Hematopoietic multipotent progenitor cell treated with erythropoietin and hydrocortisone succinate and interleukin-3 and kit ligand, for 8 days (in vitro differentiated cells): ENCODE measurements around the gene CFAP46.
"Not testable (repeated sequence)": the region's sequence is repeated elsewhere in the genome, so short reads cannot be mapped to it uniquely, and the experiment has no call there.

ENCODE experiments used
- DNase-seq: peaks from one replicate; pipeline ENCODE4 v3.0.0-alpha.2; 2015

CFAP46 gene

DNA sequence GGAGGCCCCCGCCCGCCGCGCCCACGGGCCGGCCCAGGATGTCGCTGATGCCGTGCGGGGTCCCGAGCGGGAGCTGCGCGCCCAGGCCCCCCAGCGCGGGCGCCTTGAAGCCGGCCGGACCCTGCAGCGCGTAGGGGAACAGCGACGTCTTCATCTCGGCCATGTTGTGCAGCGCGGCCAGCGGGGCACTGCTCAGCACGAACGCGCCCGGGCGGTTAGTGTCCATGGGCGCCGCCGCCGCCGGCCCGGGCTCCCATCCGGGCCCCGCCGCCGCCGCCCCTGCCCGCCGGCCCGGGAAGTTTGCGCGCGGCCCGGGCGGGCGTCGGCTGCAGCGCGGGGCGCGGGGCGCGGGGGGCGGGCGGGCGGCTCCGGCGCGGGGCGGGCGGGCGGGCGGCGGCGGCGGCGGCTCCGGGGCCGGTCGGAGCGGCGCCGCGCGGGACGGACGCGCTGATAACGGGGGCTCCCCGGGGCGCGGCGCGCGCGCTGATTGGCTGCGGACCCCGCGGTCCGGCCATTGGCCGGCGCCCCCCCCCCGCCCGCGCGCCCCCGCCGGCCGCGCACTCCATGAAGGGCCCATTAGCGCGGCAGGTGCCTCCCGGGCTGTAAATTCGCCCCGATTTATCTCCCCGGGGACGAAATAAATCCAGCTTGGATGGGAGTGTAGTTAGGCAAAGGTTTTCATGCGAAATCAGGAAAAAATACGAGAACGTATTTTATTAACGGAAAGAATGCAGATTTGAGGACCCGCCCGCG lies 156.5 kb downstream of the CFAP46 start, which contains the start of gene NKX6-2:
Gene NKX6-2 (minus strand): TSS at position 425 of the 753 bp plus-strand sequence. CDS start 199 bp downstream, at position 226.
- no peak for DNase-seq

- DNase-seq = no peak
These were observed 157.3 kb downstream of the CFAP46 start for GRCh38 chr10:132784866-132785722.

DNA sequence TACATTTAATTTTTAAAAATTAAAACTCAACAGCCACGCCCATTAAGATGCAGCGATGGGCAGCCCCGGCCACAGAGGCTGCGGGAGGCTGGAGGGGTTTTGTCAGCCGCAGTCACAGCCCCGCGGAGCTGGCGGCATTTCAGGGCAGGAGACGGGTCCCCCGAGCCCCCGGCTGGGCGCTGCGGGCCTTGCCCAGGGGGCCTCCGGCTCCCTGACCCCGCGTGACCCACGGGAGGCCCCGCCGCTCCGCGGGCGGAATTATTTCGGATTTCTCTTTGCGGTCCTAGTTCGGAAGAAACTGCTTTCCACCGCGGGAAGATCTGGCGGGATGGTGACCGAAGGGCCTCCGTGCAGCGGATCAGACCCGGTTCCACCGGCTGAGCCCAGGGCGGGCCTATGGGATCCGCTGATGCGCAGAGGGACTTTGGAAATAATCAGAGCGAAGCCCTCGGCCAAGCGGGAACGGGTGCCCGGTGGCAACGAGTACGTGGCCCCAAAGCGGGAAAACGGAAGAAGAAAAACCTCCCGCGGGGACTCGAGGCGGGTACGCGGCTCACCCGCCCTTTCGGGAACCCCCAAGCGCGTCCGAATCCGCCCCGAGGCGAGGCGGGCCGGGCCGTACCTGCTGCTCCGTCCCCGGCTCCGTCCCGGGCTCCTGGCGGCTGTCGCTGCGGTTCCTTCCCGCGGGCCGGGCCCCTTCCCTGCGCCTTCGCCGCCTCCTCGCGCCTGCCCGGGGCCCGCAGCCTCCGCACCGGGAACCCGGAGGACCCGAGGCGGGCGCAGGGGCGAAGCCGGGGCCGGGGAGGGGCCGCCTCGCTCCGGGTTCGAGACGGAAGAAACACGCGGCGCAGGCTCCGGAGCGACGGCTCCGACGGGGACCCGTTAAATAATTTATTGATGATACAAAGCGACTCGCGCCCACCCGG lies 158.2 kb downstream of the CFAP46 start:
- no peak for DNase-seq

DNA sequence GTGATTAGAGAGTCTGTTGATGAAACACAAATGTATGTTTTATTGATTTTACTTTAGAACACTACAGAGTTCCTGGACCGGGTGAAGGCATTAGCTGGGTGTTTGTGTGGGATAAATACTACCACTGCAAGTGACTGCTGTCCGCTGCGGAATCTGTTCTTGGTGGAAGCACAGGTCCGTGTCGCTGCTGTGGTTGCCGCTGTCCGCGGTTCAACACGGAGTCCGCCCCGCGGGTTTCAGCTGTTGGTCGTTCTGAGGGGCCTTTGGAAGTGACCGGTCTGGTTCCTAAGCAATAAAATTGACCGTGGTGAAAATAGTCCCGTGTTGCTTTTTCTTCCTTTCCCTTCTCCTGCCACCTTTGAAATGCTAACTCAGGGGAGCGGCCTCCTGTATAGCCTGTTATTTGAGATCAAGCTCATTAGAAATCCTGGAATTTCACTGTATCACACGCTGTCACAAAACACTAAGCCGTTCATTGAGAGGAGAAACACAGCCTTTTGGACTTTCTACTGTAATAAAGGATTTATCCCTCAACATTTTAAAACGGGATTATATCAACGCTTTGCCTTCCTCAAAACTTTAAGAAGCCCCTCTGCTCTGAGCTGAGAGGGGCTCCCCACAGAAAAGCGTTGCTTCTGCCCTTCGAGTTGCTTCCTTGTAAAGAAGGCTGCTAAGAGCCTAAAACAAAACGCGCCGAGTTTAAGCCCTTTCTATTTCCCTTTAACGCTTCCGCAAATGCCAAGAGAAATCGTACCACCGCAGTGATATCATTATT lies 159.0 kb downstream of the CFAP46 start:
- DNase-seq = no peak

GRCh38 chr10:132781556-132781955 lies 160.8 kb downstream of the CFAP46 start:
- no peak for DNase-seq

- no peak for DNase-seq
These were observed 162.0 kb downstream of the CFAP46 start for GRCh38 chr10:132780356-132780755.

GRCh38 chr10:132779549-132780294 lies 162.6 kb downstream of the CFAP46 start:
- no peak for DNase-seq

GRCh38 chr10:132777441-132777840 lies 164.9 kb downstream of the CFAP46 start:
- no peak for DNase-seq

- no peak for DNase-seq
These were observed 165.5 kb downstream of the CFAP46 start for GRCh38 chr10:132776821-132777220.

DNA sequence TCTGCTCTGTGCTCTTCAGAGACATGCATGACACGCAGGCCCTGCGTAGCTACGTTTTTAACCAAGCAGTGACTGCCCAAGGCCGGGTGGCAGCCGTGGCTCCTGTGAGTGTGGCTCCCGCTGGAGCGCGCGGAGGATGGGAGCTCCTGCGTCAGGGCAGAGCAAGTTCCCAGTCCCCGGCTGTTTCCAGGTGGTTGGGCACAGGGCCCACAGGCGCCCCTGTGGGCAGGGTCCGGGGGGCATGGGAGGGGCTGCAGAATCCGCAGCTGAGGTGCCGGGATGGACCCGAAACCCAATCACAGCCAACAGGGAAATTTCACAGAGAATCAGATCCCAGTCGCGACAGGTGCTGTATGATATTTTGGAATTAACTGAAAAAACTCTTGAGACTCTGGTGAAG lies 166.2 kb downstream of the CFAP46 start:
- no peak for DNase-seq

GRCh38 chr10:132774902-132775863 lies 167.2 kb downstream of the CFAP46 start:
- DNase-seq = no peak

DNA sequence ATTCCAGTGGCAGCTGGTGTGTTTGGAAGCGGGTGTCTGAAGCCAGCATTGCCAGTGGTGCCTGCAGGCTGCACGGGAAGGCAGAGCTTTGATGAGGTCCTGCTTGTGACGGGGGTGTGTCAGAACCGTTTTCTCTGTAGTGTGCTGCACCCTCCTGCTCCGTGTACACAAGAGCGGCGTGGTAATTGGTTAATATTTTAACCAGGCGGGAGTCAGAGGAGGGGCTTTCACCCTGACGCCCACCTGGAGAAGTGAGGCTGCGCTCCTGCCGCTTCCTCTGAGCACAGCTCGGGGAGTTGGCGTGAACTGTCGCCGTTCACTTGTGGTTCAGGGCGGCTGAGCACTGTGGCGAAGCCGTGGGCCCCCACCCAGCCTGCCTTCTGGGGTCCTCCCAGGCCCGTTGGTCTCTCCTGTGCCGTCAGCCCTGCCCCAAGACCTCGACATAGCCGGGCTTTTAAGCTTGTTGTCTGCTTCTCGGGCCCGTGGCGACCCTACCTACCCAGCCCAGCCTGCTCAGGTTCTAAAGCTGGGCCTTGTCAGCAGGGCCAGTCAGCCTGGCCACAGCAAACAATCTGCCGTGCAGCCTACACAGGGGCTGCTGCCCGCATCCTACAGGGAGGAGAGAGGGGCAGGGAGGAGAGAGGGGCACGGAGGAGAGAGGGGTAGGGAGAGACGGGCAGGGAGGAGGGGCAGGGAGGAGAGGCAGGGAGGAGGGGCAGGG lies 168.0 kb downstream of the CFAP46 start:
- DNase-seq = no peak

DNA sequence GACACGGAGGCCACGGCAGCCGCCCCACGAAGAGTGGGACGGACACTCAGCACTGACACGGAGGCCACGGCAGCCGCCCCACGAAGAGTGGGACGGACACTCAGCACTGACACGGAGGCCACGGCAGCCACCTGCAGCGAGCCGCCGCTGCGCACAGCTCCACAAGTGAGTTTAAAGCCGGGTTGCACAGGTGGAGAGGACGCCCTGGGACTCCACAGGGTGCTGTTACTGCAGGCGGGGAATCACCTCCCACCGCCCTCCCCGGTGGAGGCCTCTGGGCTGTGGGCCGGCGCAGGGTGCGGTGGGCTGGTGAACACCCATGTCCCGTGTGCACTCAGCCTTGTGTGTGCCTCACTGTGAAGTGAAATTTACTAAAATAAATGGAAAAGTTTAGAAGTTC lies 169.6 kb downstream of the CFAP46 start:
- not testable (repeated sequence) for DNase-seq

DNA sequence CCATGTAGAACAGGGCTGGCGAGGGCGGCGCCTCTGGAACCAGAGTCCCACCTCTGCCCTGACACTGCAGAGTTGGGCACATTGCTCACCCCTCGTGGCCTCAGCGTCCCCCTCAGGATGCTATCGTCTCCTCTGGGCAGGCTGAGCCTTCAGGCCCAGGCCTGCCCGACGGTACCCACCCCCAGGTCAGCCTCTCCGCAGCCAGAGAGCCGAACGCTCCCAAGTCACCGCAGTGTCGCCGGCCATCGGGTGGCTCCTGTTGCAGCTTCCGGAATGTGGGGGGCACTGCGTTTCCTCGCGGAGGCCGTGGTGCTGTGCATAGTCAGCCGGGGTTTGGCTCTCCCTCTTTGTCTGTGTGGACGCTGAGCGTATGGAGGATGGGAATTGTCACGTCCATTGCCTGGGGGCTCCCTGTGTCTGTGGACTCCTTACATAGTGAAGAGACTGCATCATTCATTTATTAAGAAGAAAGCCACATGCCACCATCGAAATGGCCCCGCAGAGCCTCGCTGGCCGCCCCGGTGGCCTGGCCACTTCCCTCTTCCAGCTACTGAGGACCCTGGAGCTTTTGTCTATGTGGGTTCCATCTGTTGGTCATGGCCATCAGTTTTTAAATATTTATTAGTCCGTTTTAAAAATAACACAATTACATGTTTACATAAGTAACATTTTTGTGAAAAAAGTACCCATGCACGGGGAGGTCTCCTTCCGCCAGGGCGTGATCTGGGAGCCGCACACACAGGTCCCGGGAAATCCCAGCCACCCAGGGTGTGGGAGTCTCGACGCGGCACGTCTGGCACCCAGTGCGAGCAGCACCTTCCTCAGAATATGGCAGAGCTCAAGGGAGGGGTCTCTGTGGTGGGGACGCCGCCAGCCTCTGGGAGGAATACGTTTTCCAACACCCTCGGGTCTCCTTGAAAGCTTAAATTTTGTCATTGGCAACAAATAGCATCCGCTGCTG lies 172.0 kb downstream of the CFAP46 start:
- no peak for DNase-seq

- DNase-seq = no peak
These were observed 173.8 kb downstream of the CFAP46 start for GRCh38 chr10:132768346-132769248.

DNA sequence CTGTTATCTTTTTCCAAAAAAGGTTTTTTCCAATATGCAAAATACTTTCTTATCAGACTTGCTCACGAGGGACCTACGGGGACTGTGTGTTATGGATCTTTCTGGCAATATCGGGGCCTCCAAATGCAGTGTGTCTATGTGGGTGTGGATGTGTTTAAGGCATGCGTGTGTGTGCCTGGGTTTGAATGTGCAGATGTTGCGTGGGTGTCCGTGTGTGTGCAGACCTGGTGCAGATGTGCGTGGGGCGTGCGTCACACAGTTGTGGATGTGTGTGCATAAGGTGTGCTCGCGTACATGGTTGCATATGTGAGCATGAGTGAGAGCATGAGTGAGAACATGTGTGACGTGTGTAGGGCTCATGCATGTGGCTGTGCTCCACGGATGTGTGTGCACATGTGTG lies 176.1 kb downstream of the CFAP46 start:
- no peak for DNase-seq

DNA sequence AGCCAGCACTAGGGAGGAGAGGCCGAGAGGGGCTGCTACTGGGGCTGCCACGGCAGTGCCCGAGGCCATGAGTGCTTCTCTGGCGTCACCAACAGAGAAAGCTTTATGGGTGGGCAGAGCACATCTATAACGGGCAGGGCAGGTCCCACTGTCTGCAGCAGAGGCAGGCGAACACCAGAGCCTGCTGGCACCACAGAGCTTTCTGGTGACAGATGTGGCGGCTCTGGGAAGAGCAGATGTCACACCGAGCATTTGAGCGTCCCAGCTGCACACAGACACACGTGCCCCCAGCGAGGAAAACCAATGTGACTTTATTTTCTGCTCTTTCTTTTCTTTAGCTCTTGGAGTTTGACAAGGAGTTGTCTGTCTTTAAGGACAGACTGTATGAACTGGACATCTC lies 176.9 kb downstream of the CFAP46 start:
- DNase-seq = no peak
